ENCODE results near the gene CEP112. TPM values are rescaled to one million over a fixed set of nuclear protein-coding genes. Genes with fewer than 3 reads are reported as not detected.

The CEP112 gene
- total and polyA plus RNA-seq, 10 of the 15 experiments (the other 5 are each of a cell fraction or from before 2014, with no cell fraction given), result 0.11 to 3.8 (median 0.32) TPM; not detected in 1

DNA sequence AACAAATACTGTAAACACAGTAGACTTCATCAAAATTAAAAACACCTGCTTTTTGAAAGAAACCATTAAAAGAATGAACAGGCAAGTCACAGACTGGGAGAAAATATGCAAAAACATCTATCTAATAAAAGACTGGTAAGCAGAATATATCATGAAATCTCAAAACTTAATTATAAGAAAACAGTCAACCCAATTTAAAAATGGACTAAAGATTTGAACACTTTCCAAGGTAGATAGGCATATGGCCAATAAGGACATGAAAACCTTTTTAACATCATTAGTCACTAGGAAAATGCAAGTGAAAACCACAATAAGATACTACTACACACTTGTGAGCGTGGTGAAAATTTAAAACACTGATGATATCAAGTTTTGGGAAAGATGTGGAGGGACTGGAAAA, 218.7 kb downstream of the CEP112 start (continued):
- TF ChIP-seq WRNIP1 (IDR thresholded peaks at IDR 0.05; ENCODE audit: borderline replicate concordance, low read depth, low read length) (no peak), CREM (IDR thresholded peaks at IDR 0.05; ENCODE audit: low read depth) (no peak), RELA (IDR thresholded peaks at IDR 0.05; ENCODE audit: borderline replicate concordance, partially characterized antibody) (no peak), NFYB (IDR thresholded peaks at IDR 0.05; ENCODE audit: insufficient read depth, low read depth, low read length) (no peak)
- TF ChIP-seq, protein P1, sequence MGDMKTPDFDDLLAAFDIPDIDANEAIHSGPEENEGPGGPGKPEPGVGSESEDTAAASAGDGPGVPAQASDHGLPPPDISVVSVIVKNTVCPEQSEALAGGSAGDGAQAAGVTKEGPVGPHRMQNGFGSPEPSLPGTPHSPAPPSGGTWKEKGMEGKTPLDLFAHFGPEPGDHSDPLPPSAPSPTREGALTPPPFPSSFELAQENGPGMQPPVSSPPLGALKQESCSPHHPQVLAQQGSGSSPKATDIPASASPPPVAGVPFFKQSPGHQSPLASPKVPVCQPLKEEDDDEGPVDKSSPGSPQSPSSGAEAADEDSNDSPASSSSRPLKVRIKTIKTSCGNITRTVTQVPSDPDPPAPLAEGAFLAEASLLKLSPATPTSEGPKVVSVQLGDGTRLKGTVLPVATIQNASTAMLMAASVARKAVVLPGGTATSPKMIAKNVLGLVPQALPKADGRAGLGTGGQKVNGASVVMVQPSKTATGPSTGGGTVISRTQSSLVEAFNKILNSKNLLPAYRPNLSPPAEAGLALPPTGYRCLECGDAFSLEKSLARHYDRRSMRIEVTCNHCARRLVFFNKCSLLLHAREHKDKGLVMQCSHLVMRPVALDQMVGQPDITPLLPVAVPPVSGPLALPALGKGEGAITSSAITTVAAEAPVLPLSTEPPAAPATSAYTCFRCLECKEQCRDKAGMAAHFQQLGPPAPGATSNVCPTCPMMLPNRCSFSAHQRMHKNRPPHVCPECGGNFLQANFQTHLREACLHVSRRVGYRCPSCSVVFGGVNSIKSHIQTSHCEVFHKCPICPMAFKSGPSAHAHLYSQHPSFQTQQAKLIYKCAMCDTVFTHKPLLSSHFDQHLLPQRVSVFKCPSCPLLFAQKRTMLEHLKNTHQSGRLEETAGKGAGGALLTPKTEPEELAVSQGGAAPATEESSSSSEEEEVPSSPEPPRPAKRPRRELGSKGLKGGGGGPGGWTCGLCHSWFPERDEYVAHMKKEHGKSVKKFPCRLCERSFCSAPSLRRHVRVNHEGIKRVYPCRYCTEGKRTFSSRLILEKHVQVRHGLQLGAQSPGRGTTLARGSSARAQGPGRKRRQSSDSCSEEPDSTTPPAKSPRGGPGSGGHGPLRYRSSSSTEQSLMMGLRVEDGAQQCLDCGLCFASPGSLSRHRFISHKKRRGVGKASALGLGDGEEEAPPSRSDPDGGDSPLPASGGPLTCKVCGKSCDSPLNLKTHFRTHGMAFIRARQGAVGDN (IDR thresholded peaks at IDR 0.05), result no peak

DNA sequence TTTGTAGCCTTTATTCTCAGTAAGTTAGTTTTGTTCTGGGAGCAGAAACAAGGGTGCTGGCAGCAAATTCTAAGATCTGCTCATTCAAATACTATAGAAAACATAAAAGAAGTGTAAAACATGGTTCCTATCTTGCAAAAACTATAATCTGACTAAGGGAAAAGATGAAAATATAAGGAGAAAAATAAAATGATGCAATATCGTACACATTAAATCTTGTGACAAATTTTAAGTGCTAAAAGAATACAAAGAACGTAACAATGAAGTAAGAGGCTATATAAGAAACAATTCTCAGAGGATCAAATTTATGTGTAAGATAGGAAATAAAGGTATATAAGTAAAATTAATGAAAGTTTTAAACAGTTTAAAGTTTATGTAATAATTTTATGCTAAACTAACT, 224.6 kb downstream of the CEP112 start:
- RAD21 ChIA-PET (ENCODE audit: unreplicated experiment), result no interaction called here
- in situ Hi-C loops (cut with MboI) (no loop called here), intact Hi-C loops (cut with micrococcal nuclease; ENCODE audit: unreplicated experiment) (no loop called here)
- H3K27me3 ChIP-seq (replicated peaks in 1 of 2; ENCODE audit: control insufficient read depth in 2 of 2, insufficient read depth in 2 of 2, low read length in 1 of 2), result no peaks in the 10 kb centered on the region
- POLR2A ChIA-PET, result no interaction called here
- H3K4me2 ChIP-seq (ENCODE audit: control insufficient read depth, insufficient read depth), result no peak overlapping the region
- DNase-seq (ENCODE audit: low read depth, low spot score), result no peak
- no peak overlapping the region for H3K27ac ChIP-seq (ENCODE audit: control insufficient read depth, insufficient read depth)
- CTCF ChIA-PET, result interaction anchor here (1.5 kb wide), 1 partner anchor 74 kb away, joined by 3 read pairs; no protein-coding TSS in a partner anchor
- no peaks in the 10 kb centered on the region for H3K36me3 ChIP-seq (ENCODE audit: control insufficient read depth in 2 of 2, insufficient read depth in 2 of 2, low read length in 1 of 2)
- H2AFZ ChIP-seq (ENCODE audit: control insufficient read depth, low read depth, low read length), result no peak overlapping the region
- H3K9ac ChIP-seq (ENCODE audit: control insufficient read depth, insufficient read depth, low read length), result no peak overlapping the region
- no TSS peak for BruUV-seq (replicated peaks)
- no peaks in the 10 kb centered on the region for H4K20me1 ChIP-seq (ENCODE audit: control insufficient read depth, insufficient read depth)
- H3K79me2 ChIP-seq (ENCODE audit: control insufficient read depth, insufficient read depth, low read length), result no peaks in the 10 kb centered on the region
- ATAC-seq, result no peak
- no peaks in the 10 kb centered on the region; the same call in 2 of the 3 replicates for H3K9me3 ChIP-seq (replicated peaks; ENCODE audit: control insufficient read depth, insufficient read depth, low read length)
- WGBS (ENCODE audit: insufficient coverage, insufficient replicate concordance, low lambda C conversion rate, missing lambda C conversion rate), result 44% methylated on average over 2 of the region's 2 CpGs
- TF ChIP-seq, protein P2, sequence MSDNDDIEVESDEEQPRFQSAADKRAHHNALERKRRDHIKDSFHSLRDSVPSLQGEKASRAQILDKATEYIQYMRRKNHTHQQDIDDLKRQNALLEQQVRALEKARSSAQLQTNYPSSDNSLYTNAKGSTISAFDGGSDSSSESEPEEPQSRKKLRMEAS (IDR thresholded peaks at IDR 0.05; ENCODE audit: low read depth, low read length), result no peak
- no peak for TF ChIP-seq TBL1XR1 (IDR thresholded peaks at IDR 0.05; ENCODE audit: low read depth, low read length)
- no peak for TF ChIP-seq STAT3 (IDR thresholded peaks at IDR 0.05; ENCODE audit: low read depth, low read length)
- TF ChIP-seq MYC (IDR thresholded peaks at IDR 0.05; ENCODE audit: insufficient read depth, insufficient read length, insufficient replicate concordance, low read length, severe bottlenecking), result no peak
- TF ChIP-seq GABPA (IDR thresholded peaks at IDR 0.05; ENCODE audit: low read depth), result no peak
- no peak for TF ChIP-seq SRF (IDR thresholded peaks at IDR 0.05; ENCODE audit: low read depth in 2 of 2, low read length in 2 of 2)
- H3K4me3 ChIP-seq, result no peak overlapping the region
- H3K4me1 ChIP-seq (ENCODE audit: control insufficient read depth, insufficient read depth, low read length), result no peaks in the 10 kb centered on the region
- FAIRE-seq, result no peak
- SMC1A ChIA-PET (ENCODE audit: uncharacterized antibody, unreplicated experiment), result no interaction called here

All from GM12878 (cell line).